GM20000 (cell line): Measurements from ENCODE around the gene KRTAP12-2.
A peak's percentile ranks its signal among the peaks of the same experiment; 100 is the strongest.
"Not testable (repeated sequence)": the region's sequence is repeated elsewhere in the genome, so short reads cannot be mapped to it uniquely, and the experiment has no call there.

Source experiments
- DNase-seq: peaks from one replicate; pipeline ENCODE4 v3.0.0; 2012; ENCODE audit warnings: low spot score
- CTCF ChIP-seq: IDR thresholded peaks from 2 replicates; pipeline ENCODE4 v1.5.1; 2012; ENCODE audit warnings: mild to moderate bottlenecking, control low read depth; ENCODE audit errors: extremely low read depth, missing control alignments

KRTAP12-2 gene

GRCh38 chr21:44701023-44701400 is 34.3 kb upstream of the KRTAP12-2 start:
- no peak for TF ChIP-seq CTCF
- no peak for DNase-seq

- no peak for TF ChIP-seq CTCF
- DNase-seq, result peak; percentile 15
Observed at GRCh38 chr21:44700101-44701022, 33.6 kb upstream of the KRTAP12-2 start.

GRCh38 chr21:44699502-44700001 is 32.8 kb upstream of the KRTAP12-2 start:
- TF ChIP-seq CTCF, result no peak
- DNase-seq, result peak; percentile 14

GRCh38 chr21:44697811-44698734 is 31.3 kb upstream of the KRTAP12-2 start:
- peak; percentile 21 for DNase-seq
- TF ChIP-seq CTCF, result no peak

GRCh38 chr21:44697172-44697810 is 30.6 kb upstream of the KRTAP12-2 start, which contains the start of gene KRTAP10-12:
Gene KRTAP10-12, plus strand, starts transcription at chr21:44697172. Its CDS starts 30 bp downstream, at chr21:44697202.
- DNase-seq, result not testable (repeated sequence)

- peak; percentile 15 for DNase-seq
- TF ChIP-seq CTCF, result no peak
Observed at GRCh38 chr21:44696572-44696971, 29.8 kb upstream of the KRTAP12-2 start.

GRCh38 chr21:44695641-44696040 is 28.9 kb upstream of the KRTAP12-2 start:
- no peak for DNase-seq
- no peak for TF ChIP-seq CTCF
